Measurements from ENCODE around the gene LY6G6C.

GRCh38 chr6:31718265-31718664, 3.3 kb downstream of the LY6G6C start:
- no peak for TF ChIP-seq SREBF2 (IDR thresholded peaks at IDR 0.05; ENCODE audit: low read length)
- no peak for TF ChIP-seq JUND (IDR thresholded peaks at IDR 0.05; ENCODE audit: low read depth, low read length)
- no peak for TF ChIP-seq ESRRA (IDR thresholded peaks at IDR 0.05; ENCODE audit: low read length)
- TF ChIP-seq TCF7 (IDR thresholded peaks at IDR 0.05; ENCODE audit: borderline replicate concordance), result no peak
- no peak for TF ChIP-seq GABPA (IDR thresholded peaks at IDR 0.05; ENCODE audit: low read depth)
- TF ChIP-seq, protein P1, sequence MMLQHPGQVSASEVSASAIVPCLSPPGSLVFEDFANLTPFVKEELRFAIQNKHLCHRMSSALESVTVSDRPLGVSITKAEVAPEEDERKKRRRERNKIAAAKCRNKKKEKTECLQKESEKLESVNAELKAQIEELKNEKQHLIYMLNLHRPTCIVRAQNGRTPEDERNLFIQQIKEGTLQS (IDR thresholded peaks at IDR 0.05; ENCODE audit: borderline replicate concordance, extremely low read depth, low read depth, low read length), result no peak
- no peak for TF ChIP-seq POLR2A (IDR thresholded peaks at IDR 0.05; ENCODE audit: low read depth, low read length)
- TF ChIP-seq EP300 (IDR thresholded peaks at IDR 0.05; ENCODE audit: borderline replicate concordance in 1 of 2, control insufficient read depth in 1 of 2, low read depth in 2 of 2, low read length in 2 of 2), result no peak
- TF ChIP-seq CTCF (IDR thresholded peaks at IDR 0.05 in 2 of 3, conservative IDR thresholded peaks at IDR 0.05 in 1 of 3; ENCODE audit: control insufficient read depth in 2 of 3, extremely low read depth in 1 of 3, insufficient read depth in 1 of 3, low read depth in 3 of 3, low read length in 3 of 3), result no peak
- TF ChIP-seq, protein P2, sequence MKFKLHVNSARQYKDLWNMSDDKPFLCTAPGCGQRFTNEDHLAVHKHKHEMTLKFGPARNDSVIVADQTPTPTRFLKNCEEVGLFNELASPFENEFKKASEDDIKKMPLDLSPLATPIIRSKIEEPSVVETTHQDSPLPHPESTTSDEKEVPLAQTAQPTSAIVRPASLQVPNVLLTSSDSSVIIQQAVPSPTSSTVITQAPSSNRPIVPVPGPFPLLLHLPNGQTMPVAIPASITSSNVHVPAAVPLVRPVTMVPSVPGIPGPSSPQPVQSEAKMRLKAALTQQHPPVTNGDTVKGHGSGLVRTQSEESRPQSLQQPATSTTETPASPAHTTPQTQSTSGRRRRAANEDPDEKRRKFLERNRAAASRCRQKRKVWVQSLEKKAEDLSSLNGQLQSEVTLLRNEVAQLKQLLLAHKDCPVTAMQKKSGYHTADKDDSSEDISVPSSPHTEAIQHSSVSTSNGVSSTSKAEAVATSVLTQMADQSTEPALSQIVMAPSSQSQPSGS (IDR thresholded peaks at IDR 0.05; ENCODE audit: low read length), result no peak
- no peak for TF ChIP-seq NR2C2 (IDR thresholded peaks at IDR 0.05; ENCODE audit: borderline replicate concordance, control insufficient read depth, insufficient read length, low read depth)
- TF ChIP-seq, protein P3, sequence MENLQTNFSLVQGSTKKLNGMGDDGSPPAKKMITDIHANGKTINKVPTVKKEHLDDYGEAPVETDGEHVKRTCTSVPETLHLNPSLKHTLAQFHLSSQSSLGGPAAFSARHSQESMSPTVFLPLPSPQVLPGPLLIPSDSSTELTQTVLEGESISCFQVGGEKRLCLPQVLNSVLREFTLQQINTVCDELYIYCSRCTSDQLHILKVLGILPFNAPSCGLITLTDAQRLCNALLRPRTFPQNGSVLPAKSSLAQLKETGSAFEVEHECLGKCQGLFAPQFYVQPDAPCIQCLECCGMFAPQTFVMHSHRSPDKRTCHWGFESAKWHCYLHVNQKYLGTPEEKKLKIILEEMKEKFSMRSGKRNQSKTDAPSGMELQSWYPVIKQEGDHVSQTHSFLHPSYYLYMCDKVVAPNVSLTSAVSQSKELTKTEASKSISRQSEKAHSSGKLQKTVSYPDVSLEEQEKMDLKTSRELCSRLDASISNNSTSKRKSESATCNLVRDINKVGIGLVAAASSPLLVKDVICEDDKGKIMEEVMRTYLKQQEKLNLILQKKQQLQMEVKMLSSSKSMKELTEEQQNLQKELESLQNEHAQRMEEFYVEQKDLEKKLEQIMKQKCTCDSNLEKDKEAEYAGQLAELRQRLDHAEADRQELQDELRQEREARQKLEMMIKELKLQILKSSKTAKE (IDR thresholded peaks at IDR 0.05; ENCODE audit: low read depth, poor library complexity, severe bottlenecking), result no peak

Data from GM12878 (cell line).